Lower lobe of right lung (tissue), 2 donors: ENCODE measurements around the gene SHANK1. TPM values are rescaled to one million over a fixed set of nuclear protein-coding genes. Genes with fewer than 3 reads are reported as not detected.

Source experiments
- ATAC-seq, 2 donors: fragments of 200-7000 bp; cut with Tn5 transposase; one replicate each; pipeline ENCODE4 v1.9.1; 2020 to 2022; ENCODE audit warnings: mild to moderate bottlenecking in 2 of 2, moderate library complexity in 2 of 2
- DNase-seq: peaks from one replicate; pipeline ENCODE4 v3.0.0-alpha.2; 2020
- H3K27ac ChIP-seq: fragments of 200-600 bp; one replicate; pipeline ENCODE4 v1.8.0; 2022
- H3K27me3 ChIP-seq: fragments of 200-600 bp; one replicate; pipeline ENCODE4 v1.8.0; 2022; ENCODE audit warnings: low read depth
- H3K36me3 ChIP-seq: fragments of 200-600 bp; one replicate; pipeline ENCODE4 v1.8.0; 2022; ENCODE audit warnings: mild to moderate bottlenecking
- H3K4me1 ChIP-seq: fragments of 200-600 bp; one replicate; pipeline ENCODE4 v1.8.0; 2022
- H3K4me3 ChIP-seq: fragments of 200-600 bp; one replicate; pipeline ENCODE4 v1.8.0; 2022; ENCODE audit warnings: mild to moderate bottlenecking
- H3K9me3 ChIP-seq: fragments of 200-600 bp; one replicate; pipeline ENCODE4 v1.8.0; 2022
- CTCF ChIP-seq: fragments of 200-600 bp; IDR thresholded peaks from one replicate; pipeline ENCODE4 v1.8.0; 2022; ENCODE audit warnings: antibody characterized with exemption, mild to moderate bottlenecking
- intact Hi-C: fragments of 100-400 bp; cut with DNase I; formaldehyde crosslinking; loops from one replicate; pipeline ENCODE4 v1.11.0; 2022
- total RNA-seq: library from RNA; stranded (reverse); fragmentation: NEBNext Ultra II Directional; extraction: Animal tissue kit (Norgen Biotek cat#: 25700); gene quantifications from one replicate; pipeline ENCODE4 v1.2.1, GENCODE V29; 2021
- donor health status: DM: no; HTN: yes; CAD: no; lungs with severe emphysema.

The SHANK1 gene
- total RNA-seq, 1 donor from 2014 or later: 0.71 TPM

GRCh38 chr19:50697414-50698124 lies 22.0 kb downstream of the SHANK1 start:
- Histone ChIP-seq H3K27ac (no peak overlapping the region), H3K9me3 (no peaks in the 10 kb centered on the region), H3K27me3 (peaks cover 44% of the 10 kb centered on the region), H3K4me1 (no peaks in the 10 kb centered on the region), H3K36me3 (no peaks in the 10 kb centered on the region), H3K4me3 (no peak overlapping the region)
- TF ChIP-seq CTCF: no peak
- intact Hi-C loops: no loop called here
- ATAC-seq: no peak
- no peak for DNase-seq

GRCh38 chr19:50696094-50696483 lies 23.5 kb downstream of the SHANK1 start:
- no peaks in the 10 kb centered on the region for H3K9me3 ChIP-seq
- no peak for DNase-seq
- no peak for ATAC-seq
- H3K27ac ChIP-seq: no peak overlapping the region
- no peaks in the 10 kb centered on the region for H3K4me1 ChIP-seq
- H3K27me3 ChIP-seq: peaks cover 46% of the 10 kb centered on the region
- H3K4me3 ChIP-seq: no peak overlapping the region
- intact Hi-C loops: no loop called here
- TF ChIP-seq CTCF: no peak
- no peaks in the 10 kb centered on the region for H3K36me3 ChIP-seq

- H3K27me3 ChIP-seq: peaks cover 51% of the 10 kb centered on the region
Measured at GRCh38 chr19:50695251-50696093, 24.1 kb downstream of the SHANK1 start.

GRCh38 chr19:50694815-50695145 lies 24.8 kb downstream of the SHANK1 start:
- ATAC-seq (no peak), DNase-seq (no peak)
- Histone ChIP-seq H3K27me3 (peaks cover 58% of the 10 kb centered on the region), H3K36me3 (no peaks in the 10 kb centered on the region), H3K27ac (no peak overlapping the region), H3K4me1 (no peaks in the 10 kb centered on the region), H3K4me3 (no peak overlapping the region), H3K9me3 (no peaks in the 10 kb centered on the region)
- intact Hi-C loops: no loop called here
- no peak for TF ChIP-seq CTCF

More at GRCh38 chr19:50695251-50696093, 24.1 kb downstream of the SHANK1 start:
- H3K9me3 ChIP-seq: no peaks in the 10 kb centered on the region
- intact Hi-C loops: no loop called here
- no peak overlapping the region for H3K27ac ChIP-seq
- no peak for TF ChIP-seq CTCF
- no peaks in the 10 kb centered on the region for H3K36me3 ChIP-seq
- no peaks in the 10 kb centered on the region for H3K4me1 ChIP-seq
- DNase-seq (no peak), ATAC-seq (peak in 1 of 2 donors; percentile 27)
- H3K4me3 ChIP-seq: no peak overlapping the region

GRCh38 chr19:50693064-50693975 lies 26.3 kb downstream of the SHANK1 start:
- H3K4me3 ChIP-seq: no peak overlapping the region
- DNase-seq (no peak), ATAC-seq (no peak)
- H3K27me3 ChIP-seq: peaks cover 60% of the 10 kb centered on the region
- H3K4me1 ChIP-seq: no peaks in the 10 kb centered on the region
- no peak for TF ChIP-seq CTCF
- intact Hi-C loops: no loop called here
- no peak overlapping the region for H3K27ac ChIP-seq
- H3K9me3 ChIP-seq: no peaks in the 10 kb centered on the region
- H3K36me3 ChIP-seq: no peaks in the 10 kb centered on the region
